ENCODE measurements around the gene CORO2A. TPM values are rescaled to one million over a fixed set of nuclear protein-coding genes. Genes with fewer than 3 reads are reported as not detected.

Gene CORO2A
- total RNA-seq, 6 experiments from 2014 or later: 0.84 to 2.4 (median 1.1) TPM

- no peak for DNase-seq
- H3K27ac Mint-ChIP-seq: no peak overlapping the region
- H3K9me3 Mint-ChIP-seq: no peaks in the 10 kb centered on the region
- no peak for TF ChIP-seq CTCF (IDR thresholded peaks at IDR 0.05)
- no peak overlapping the region for H3K4me3 Mint-ChIP-seq
- peaks cover 4% of the 10 kb centered on the region; the same call in 1 of the 2 replicates for H3K27me3 Mint-ChIP-seq (ENCODE audit: insufficient read depth)
- peaks cover 5% of the 10 kb centered on the region; the same call in 1 of the 2 replicates for H3K4me1 Mint-ChIP-seq (ENCODE audit: low read depth)
- H3K36me3 Mint-ChIP-seq (ENCODE audit: low read depth): no peaks in the 10 kb centered on the region
Observed at GRCh38 chr9:98154678-98155077, 37.8 kb downstream of the CORO2A start.

- no peak for DNase-seq
- Mint-ChIP-seq H3K27ac (no peak overlapping the region), H3K4me3 (no peak overlapping the region), H3K36me3 (ENCODE audit: low read depth) (no peaks in the 10 kb centered on the region), H3K9me3 (no peaks in the 10 kb centered on the region), H3K4me1 (ENCODE audit: low read depth) (no peaks in the 10 kb centered on the region; the same call in 1 of the 2 replicates), H3K27me3 (ENCODE audit: insufficient read depth) (peaks cover 7% of the 10 kb centered on the region)
- no peak for TF ChIP-seq CTCF (IDR thresholded peaks at IDR 0.05)
Observed at GRCh38 chr9:98152526-98152925, 39.9 kb downstream of the CORO2A start.

- Mint-ChIP-seq H3K27me3 (ENCODE audit: insufficient read depth) (peaks cover 5% of the 10 kb centered on the region), H3K9me3 (no peaks in the 10 kb centered on the region), H3K27ac (no peak overlapping the region), H3K4me3 (no peak overlapping the region), H3K4me1 (ENCODE audit: low read depth) (peaks cover 7% of the 10 kb centered on the region), H3K36me3 (ENCODE audit: low read depth) (no peaks in the 10 kb centered on the region)
- no peak for DNase-seq
- no peak for TF ChIP-seq CTCF (IDR thresholded peaks at IDR 0.05)
Observed at GRCh38 chr9:98150721-98151120, 41.7 kb downstream of the CORO2A start.

- peaks cover 5% of the 10 kb centered on the region for H3K27me3 Mint-ChIP-seq (ENCODE audit: insufficient read depth)
- no peak for DNase-seq
- H3K4me1 Mint-ChIP-seq (ENCODE audit: low read depth): peaks cover 7% of the 10 kb centered on the region
- no peaks in the 10 kb centered on the region for H3K9me3 Mint-ChIP-seq
- no peaks in the 10 kb centered on the region for H3K36me3 Mint-ChIP-seq (ENCODE audit: low read depth)
- TF ChIP-seq CTCF (IDR thresholded peaks at IDR 0.05): no peak
- no peak overlapping the region for H3K4me3 Mint-ChIP-seq
- no peak overlapping the region for H3K27ac Mint-ChIP-seq
Observed at GRCh38 chr9:98150164-98150563, 42.3 kb downstream of the CORO2A start.

GRCh38 chr9:98149422-98149821 lies 43.0 kb downstream of the CORO2A start:
- Mint-ChIP-seq H3K4me1 (ENCODE audit: low read depth) (peaks cover 7% of the 10 kb centered on the region), H3K36me3 (ENCODE audit: low read depth) (no peaks in the 10 kb centered on the region)

More at GRCh38 chr9:98149422-98149821, 43.0 kb downstream of the CORO2A start:
- DNase-seq: no peak
- no peak overlapping the region for H3K27ac Mint-ChIP-seq
- H3K4me3 Mint-ChIP-seq: no peak overlapping the region
- TF ChIP-seq CTCF (IDR thresholded peaks at IDR 0.05): no peak
- peaks cover 5% of the 10 kb centered on the region for H3K27me3 Mint-ChIP-seq (ENCODE audit: insufficient read depth)
- no peaks in the 10 kb centered on the region for H3K9me3 Mint-ChIP-seq

All from HFFc6 (cell line).